A673 (cell line): ENCODE results near the gene DNAL4. TPM values are rescaled to one million over a fixed set of nuclear protein-coding genes. Genes with fewer than 3 reads are reported as not detected.

Experiments used
- BruUV-seq: library from RNA; stranded (reverse); fragments of 400-500 nt; replicated peaks from 2 replicates; lab custom pipeline; 2021; lab: Mats Ljungman, UMichigan
- CTCF ChIA-PET: fragments of 300-600 bp; sonication (Branson Sonifier 250); formaldehyde crosslinking; loops from one replicate; lab custom pipeline; 2022; ENCODE audit warnings: antibody characterized with exemption; lab: Charles Lee
- POLR2A ChIA-PET: fragments of 300-600 bp; sonication (Branson Sonifier 250); formaldehyde crosslinking; loops from one replicate; lab custom pipeline; 2022; ENCODE audit warnings: antibody characterized with exemption; ENCODE audit not compliant: low non-redundant PET; lab: Charles Lee
- DNase-seq: peaks from one replicate; pipeline ENCODE4 v3.0.0-alpha.2; 2015; ENCODE audit warnings: low spot score
- H3K27ac ChIP-seq: fragments of 200-600 bp; sonication (generic); 2 replicates; pipeline ENCODE4 v1.5.1; 2016; ENCODE audit warnings: mixed run types, low read depth, mild to moderate bottlenecking, mixed read lengths, antibody characterized with exemption, low read length; ENCODE audit not compliant: poor library complexity, severe bottlenecking
- H3K27me3 ChIP-seq: fragments of 200-600 bp; sonication (generic); replicated peaks from 2 replicates; pipeline ENCODE4 v1.6.1; 2017; ENCODE audit warnings: mixed run types, low read depth, mild to moderate bottlenecking, mixed read lengths, antibody characterized with exemption, low read length; ENCODE audit not compliant: insufficient read depth, poor library complexity
- H3K36me3 ChIP-seq: fragments of 200-600 bp; sonication (generic); 2 replicates; pipeline ENCODE4 v1.6.1; 2016; ENCODE audit warnings: mixed run types, mild to moderate bottlenecking, mixed read lengths, antibody characterized with exemption, low read length; ENCODE audit not compliant: insufficient read depth, poor library complexity, severe bottlenecking
- H3K4me1 ChIP-seq: fragments of 200-600 bp; sonication (generic); 2 replicates; pipeline ENCODE4 v1.6.1; 2017; ENCODE audit warnings: mixed run types, mild to moderate bottlenecking, mixed read lengths, antibody characterized with exemption, low read length; ENCODE audit not compliant: insufficient read depth, poor library complexity, severe bottlenecking
- H3K4me3 ChIP-seq: fragments of 200-600 bp; sonication (generic); 2 replicates; pipeline ENCODE4 v1.5.1; 2016; ENCODE audit warnings: low read depth, mixed run types, mild to moderate bottlenecking, mixed read lengths, low read length; ENCODE audit not compliant: poor library complexity, severe bottlenecking
- H3K9me3 ChIP-seq: fragments of 200-600 bp; sonication (generic); 2 replicates; pipeline ENCODE4 v1.6.1; 2016; ENCODE audit warnings: mixed run types, low read depth, mild to moderate bottlenecking, mixed read lengths, antibody characterized with exemption, low read length; ENCODE audit not compliant: poor library complexity, severe bottlenecking
- EZH2 ChIP-seq: fragments of 200-600 bp; sonication (generic); IDR thresholded peaks from 2 replicates; pipeline ENCODE4 v1.6.1; 2017; ENCODE audit warnings: borderline replicate concordance, low read depth, mild to moderate bottlenecking, mixed read lengths, antibody characterized with exemption, low read length; ENCODE audit not compliant: poor library complexity, severe bottlenecking
- intact Hi-C: fragments of 100-400 bp; cut with micrococcal nuclease; formaldehyde crosslinking; loops from one replicate; pipeline ENCODE4 v1.10.0; 2022; ENCODE audit not compliant: unreplicated experiment
- total RNA-seq: library from RNA; stranded (reverse); gene quantifications from 2 replicates; pipeline ENCODE4 v1.2.3, GENCODE V29; 2021
- TF ChIP-seq, protein P1 (sequence below): fragments of 300-800, 200-600 bp; sonication (generic); conservative IDR thresholded peaks from 2 replicates; pipeline ENCODE4 v1.5.1; 2017; ENCODE audit warnings: low read depth, mild to moderate bottlenecking, antibody characterized with exemption, low read length, moderate library complexity, mixed read lengths

Gene DNAL4
- total RNA-seq, 1 experiment from 2014 or later: 59.1 TPM

- TSS peak; percentile 74 for BruUV-seq
- CTCF ChIA-PET: no interaction called here
- peak overlapping the region; percentile 20 for H3K27ac ChIP-seq
These were observed 1.1 kb downstream of the DNAL4 start for GRCh38 chr22:38792833-38793232.

DNA sequence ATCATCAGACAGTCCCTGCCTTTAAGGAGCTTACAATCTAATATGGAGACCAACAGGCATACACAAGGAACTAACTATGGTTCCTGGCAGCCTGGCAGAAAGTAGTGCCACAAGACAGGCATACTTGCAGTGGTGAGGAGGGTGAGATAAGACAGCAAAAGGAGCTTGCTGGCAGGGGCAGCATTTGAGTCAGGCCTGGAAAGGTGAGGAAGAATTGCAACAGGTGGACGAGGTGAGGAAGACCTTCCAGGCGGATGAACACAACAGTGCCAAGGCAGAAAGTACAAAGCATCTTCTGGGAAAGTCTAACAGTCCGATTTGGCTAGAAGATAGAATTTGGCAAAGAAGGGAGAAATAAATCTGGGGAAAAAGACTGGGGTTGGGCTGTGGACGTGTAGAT lies 4.3 kb downstream of the DNAL4 start:
- Histone ChIP-seq H3K4me1 (peaks cover 34% of the 10 kb centered on the region), H3K9me3 (no peaks in the 10 kb centered on the region), H3K27me3 (no peaks in the 10 kb centered on the region), H3K4me3 (no peak overlapping the region), H3K27ac (peak overlapping the region; percentile 53), H3K36me3 (peaks cover 7% of the 10 kb centered on the region)
- intact Hi-C loops: no loop called here
- CTCF ChIA-PET: no interaction called here
- DNase-seq: no peak
- TF ChIP-seq EZH2: no peak
- TF ChIP-seq, protein P1, sequence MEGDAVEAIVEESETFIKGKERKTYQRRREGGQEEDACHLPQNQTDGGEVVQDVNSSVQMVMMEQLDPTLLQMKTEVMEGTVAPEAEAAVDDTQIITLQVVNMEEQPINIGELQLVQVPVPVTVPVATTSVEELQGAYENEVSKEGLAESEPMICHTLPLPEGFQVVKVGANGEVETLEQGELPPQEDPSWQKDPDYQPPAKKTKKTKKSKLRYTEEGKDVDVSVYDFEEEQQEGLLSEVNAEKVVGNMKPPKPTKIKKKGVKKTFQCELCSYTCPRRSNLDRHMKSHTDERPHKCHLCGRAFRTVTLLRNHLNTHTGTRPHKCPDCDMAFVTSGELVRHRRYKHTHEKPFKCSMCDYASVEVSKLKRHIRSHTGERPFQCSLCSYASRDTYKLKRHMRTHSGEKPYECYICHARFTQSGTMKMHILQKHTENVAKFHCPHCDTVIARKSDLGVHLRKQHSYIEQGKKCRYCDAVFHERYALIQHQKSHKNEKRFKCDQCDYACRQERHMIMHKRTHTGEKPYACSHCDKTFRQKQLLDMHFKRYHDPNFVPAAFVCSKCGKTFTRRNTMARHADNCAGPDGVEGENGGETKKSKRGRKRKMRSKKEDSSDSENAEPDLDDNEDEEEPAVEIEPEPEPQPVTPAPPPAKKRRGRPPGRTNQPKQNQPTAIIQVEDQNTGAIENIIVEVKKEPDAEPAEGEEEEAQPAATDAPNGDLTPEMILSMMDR: no peak
- POLR2A ChIA-PET: no interaction called here
- BruUV-seq: no TSS peak

More at GRCh38 chr22:38792833-38793232, 1.1 kb downstream of the DNAL4 start:
- H3K4me1 ChIP-seq: peaks cover 22% of the 10 kb centered on the region
- TF ChIP-seq EZH2: no peak
- TF ChIP-seq, protein P1: no peak
- DNase-seq: no peak
- peaks cover 7% of the 10 kb centered on the region for H3K36me3 ChIP-seq
- no peaks in the 10 kb centered on the region for H3K9me3 ChIP-seq
- POLR2A ChIA-PET: no interaction called here
- H3K27me3 ChIP-seq: no peaks in the 10 kb centered on the region
- peak overlapping the region; percentile 69 for H3K4me3 ChIP-seq
- intact Hi-C loops: no loop called here

DNA sequence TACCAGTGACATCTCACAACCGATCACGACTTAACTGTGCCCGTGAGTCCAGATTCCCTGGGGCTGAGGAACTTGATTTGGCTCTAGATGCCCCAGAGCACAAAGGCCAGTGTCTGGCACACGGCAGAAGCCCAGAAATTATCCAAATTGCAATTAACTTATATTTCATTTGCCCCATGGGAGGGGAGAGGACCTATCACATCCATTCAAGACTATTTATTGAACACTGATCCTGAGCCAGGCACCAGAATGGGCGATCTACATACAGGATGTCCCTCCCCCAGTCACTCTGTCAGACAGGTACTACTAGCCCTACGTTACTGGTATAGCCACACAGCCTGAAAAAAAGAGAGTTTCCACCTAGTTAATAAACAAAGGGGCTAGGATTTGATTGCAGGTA lies 5.1 kb downstream of the DNAL4 start:
- Histone ChIP-seq H3K27ac (peak overlapping the region; percentile 53), H3K4me1 (peaks cover 34% of the 10 kb centered on the region), H3K4me3 (no peak overlapping the region), H3K27me3 (no peaks in the 10 kb centered on the region), H3K36me3 (peaks cover 7% of the 10 kb centered on the region), H3K9me3 (no peaks in the 10 kb centered on the region)
- intact Hi-C loops: no loop called here
- CTCF ChIA-PET: no interaction called here
- POLR2A ChIA-PET: no interaction called here
- DNase-seq: no peak
- TF ChIP-seq, protein P1: no peak
- TF ChIP-seq EZH2: no peak
- BruUV-seq: no TSS peak
